Central memory CD8-positive, alpha-beta T cell (primary cell): Measurements from ENCODE around the gene DLX5.

Experiments
- ATAC-seq: fragments of 150-1000 bp; cut with Tn5 transposase; replicated peaks from 2 replicates; pipeline ENCODE4 v1.10.0; 2022; ENCODE audit warnings: mild to moderate bottlenecking, moderate FRiP score, moderate number of reproducible peaks; ENCODE audit not compliant: poor library complexity, severe bottlenecking; ENCODE audit errors: extremely low read depth
- DNase-seq, 2 donors: peaks; one replicate each; pipeline ENCODE4 v3.0.0; 2021; ENCODE audit warnings: low spot score in 2 of 2
- H3K27ac Mint-ChIP-seq: one replicate; pipeline ENCODE4 v1.8.0; 2022; ENCODE audit warnings: low read depth, mild to moderate bottlenecking, moderate library complexity, mixed read lengths
- H3K27me3 Mint-ChIP-seq: one replicate; pipeline ENCODE4 v1.8.0; 2022; ENCODE audit warnings: mixed read lengths
- H3K36me3 Mint-ChIP-seq: one replicate; pipeline ENCODE4 v1.8.0; 2022; ENCODE audit warnings: mild to moderate bottlenecking, moderate library complexity, mixed read lengths; ENCODE audit not compliant: insufficient read depth
- H3K4me1 Mint-ChIP-seq: one replicate; pipeline ENCODE4 v1.8.0; 2022; ENCODE audit warnings: mixed read lengths
- H3K4me3 Mint-ChIP-seq: one replicate; pipeline ENCODE4 v1.8.0; 2022; ENCODE audit warnings: mild to moderate bottlenecking, moderate library complexity, mixed read lengths
- H3K9me3 Mint-ChIP-seq: one replicate; pipeline ENCODE4 v1.8.0; 2022; ENCODE audit warnings: mixed read lengths

Gene DLX5

GRCh38 chr7:97015279-97015678 lies 9.4 kb downstream of the DLX5 start:
- Mint-ChIP-seq H3K4me3 (no peak overlapping the region), H3K9me3 (no peaks in the 10 kb centered on the region), H3K27ac (no peak overlapping the region), H3K36me3 (peaks cover 5% of the 10 kb centered on the region), H3K27me3 (peaks cover 100% of the 10 kb centered on the region), H3K4me1 (no peaks in the 10 kb centered on the region)
- ATAC-seq, result no peak
- no peak for DNase-seq

GRCh38 chr7:97014145-97014750 lies 10.4 kb downstream of the DLX5 start:
- no peak for ATAC-seq
- no peaks in the 10 kb centered on the region for H3K4me1 Mint-ChIP-seq
- H3K36me3 Mint-ChIP-seq, result peaks cover 5% of the 10 kb centered on the region
- H3K9me3 Mint-ChIP-seq, result no peaks in the 10 kb centered on the region
- H3K27ac Mint-ChIP-seq, result no peak overlapping the region
- H3K4me3 Mint-ChIP-seq, result no peak overlapping the region
- peaks cover 100% of the 10 kb centered on the region for H3K27me3 Mint-ChIP-seq
- no peak for DNase-seq

GRCh38 chr7:97013845-97014134 lies 10.8 kb downstream of the DLX5 start:
- Mint-ChIP-seq H3K27me3 (peaks cover 100% of the 10 kb centered on the region), H3K4me1 (no peaks in the 10 kb centered on the region), H3K27ac (no peak overlapping the region), H3K36me3 (peaks cover 5% of the 10 kb centered on the region), H3K9me3 (no peaks in the 10 kb centered on the region), H3K4me3 (no peak overlapping the region)
- ATAC-seq, result no peak
- no peak for DNase-seq

DNA sequence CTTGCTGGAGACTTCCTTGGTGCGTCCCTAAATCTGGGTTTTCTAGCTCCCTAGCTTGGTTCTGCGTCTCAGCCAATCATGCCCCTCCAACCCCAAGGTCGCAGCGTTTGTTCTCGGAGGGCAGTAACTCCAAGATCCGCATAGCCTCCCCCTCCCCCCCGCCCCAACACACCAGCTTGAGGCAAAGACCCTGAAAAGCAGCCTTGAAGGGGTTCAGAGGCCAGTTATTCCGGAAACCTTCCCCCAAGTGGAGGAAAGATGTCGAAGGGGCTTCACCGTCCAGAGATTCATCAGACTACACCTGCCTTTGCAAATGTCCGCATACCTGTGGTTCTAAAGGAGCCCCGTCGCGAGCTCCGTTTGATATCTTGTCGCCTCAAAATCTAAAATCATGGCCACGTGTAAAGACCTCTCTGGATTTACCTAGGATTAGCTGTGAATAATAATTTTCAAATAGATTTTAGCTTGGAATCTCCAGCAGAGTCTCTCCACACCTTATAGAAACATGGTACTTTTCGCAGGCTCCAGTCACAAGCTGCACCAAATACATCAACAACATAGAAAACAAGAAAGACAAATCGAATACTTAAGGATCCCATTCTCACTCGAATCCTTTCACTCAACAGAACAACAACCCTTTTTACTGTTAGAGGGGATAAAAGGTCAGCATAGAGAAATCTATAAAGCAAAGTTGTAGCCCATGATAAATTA lies 11.3 kb downstream of the DLX5 start:
- Mint-ChIP-seq H3K36me3 (peaks cover 5% of the 10 kb centered on the region), H3K27me3 (peaks cover 100% of the 10 kb centered on the region), H3K4me3 (no peak overlapping the region), H3K9me3 (no peaks in the 10 kb centered on the region), H3K27ac (no peak overlapping the region), H3K4me1 (no peaks in the 10 kb centered on the region)
- no peak for ATAC-seq
- no peak for DNase-seq

- no peak for ATAC-seq
- Mint-ChIP-seq H3K36me3 (peaks cover 5% of the 10 kb centered on the region), H3K4me3 (no peak overlapping the region), H3K27me3 (peaks cover 100% of the 10 kb centered on the region), H3K4me1 (no peaks in the 10 kb centered on the region), H3K9me3 (no peaks in the 10 kb centered on the region), H3K27ac (no peak overlapping the region)
- DNase-seq, result no peak
Observed at GRCh38 chr7:97012365-97013133, 12.1 kb downstream of the DLX5 start.

GRCh38 chr7:97011536-97012364 lies 12.9 kb downstream of the DLX5 start:
- H3K27ac Mint-ChIP-seq, result no peak overlapping the region
- H3K9me3 Mint-ChIP-seq, result no peaks in the 10 kb centered on the region
- no peak overlapping the region for H3K4me3 Mint-ChIP-seq
- peaks cover 3% of the 10 kb centered on the region for H3K36me3 Mint-ChIP-seq
- peaks cover 100% of the 10 kb centered on the region for H3K27me3 Mint-ChIP-seq
- DNase-seq, result no peak
- no peak for ATAC-seq
- peaks cover 3% of the 10 kb centered on the region for H3K4me1 Mint-ChIP-seq

GRCh38 chr7:97011104-97011503 lies 13.5 kb downstream of the DLX5 start:
- H3K9me3 Mint-ChIP-seq, result no peaks in the 10 kb centered on the region
- H3K27ac Mint-ChIP-seq, result no peak overlapping the region
- DNase-seq (no peak), ATAC-seq (no peak)
- peaks cover 100% of the 10 kb centered on the region for H3K27me3 Mint-ChIP-seq
- peaks cover 4% of the 10 kb centered on the region for H3K36me3 Mint-ChIP-seq
- no peak overlapping the region for H3K4me3 Mint-ChIP-seq
- H3K4me1 Mint-ChIP-seq, result peaks cover 6% of the 10 kb centered on the region

- H3K27ac Mint-ChIP-seq, result no peak overlapping the region
- no peaks in the 10 kb centered on the region for H3K9me3 Mint-ChIP-seq
- H3K27me3 Mint-ChIP-seq, result peaks cover 92% of the 10 kb centered on the region
- H3K4me1 Mint-ChIP-seq, result peaks cover 7% of the 10 kb centered on the region
- H3K36me3 Mint-ChIP-seq, result peaks cover 4% of the 10 kb centered on the region
- DNase-seq, result no peak
- ATAC-seq, result no peak
- H3K4me3 Mint-ChIP-seq, result no peak overlapping the region
Observed at GRCh38 chr7:97009753-97010732, 14.6 kb downstream of the DLX5 start.

- Mint-ChIP-seq H3K4me3 (no peak overlapping the region), H3K27me3 (peaks cover 92% of the 10 kb centered on the region), H3K4me1 (peaks cover 11% of the 10 kb centered on the region), H3K27ac (no peak overlapping the region), H3K36me3 (peaks cover 4% of the 10 kb centered on the region), H3K9me3 (no peaks in the 10 kb centered on the region)
- DNase-seq (no peak), ATAC-seq (no peak)
Observed at GRCh38 chr7:97008275-97008917, 16.2 kb downstream of the DLX5 start.

- Mint-ChIP-seq H3K9me3 (no peaks in the 10 kb centered on the region), H3K4me1 (peaks cover 11% of the 10 kb centered on the region), H3K4me3 (no peak overlapping the region), H3K27ac (no peak overlapping the region), H3K27me3 (peaks cover 92% of the 10 kb centered on the region), H3K36me3 (peaks cover 6% of the 10 kb centered on the region)
- DNase-seq (no peak), ATAC-seq (no peak)
Observed at GRCh38 chr7:97007583-97007861, 17.1 kb downstream of the DLX5 start.

- H3K4me1 Mint-ChIP-seq, result peaks cover 11% of the 10 kb centered on the region
- H3K4me3 Mint-ChIP-seq, result peak overlapping the region; percentile 74
- H3K9me3 Mint-ChIP-seq, result no peaks in the 10 kb centered on the region
- peaks cover 5% of the 10 kb centered on the region for H3K36me3 Mint-ChIP-seq
- peaks cover 92% of the 10 kb centered on the region for H3K27me3 Mint-ChIP-seq
- ATAC-seq, result no peak
- H3K27ac Mint-ChIP-seq, result no peak overlapping the region
- no peak for DNase-seq
Observed at GRCh38 chr7:97006816-97007582, 17.6 kb downstream of the DLX5 start.
